SK-N-SH treated with all-trans-retinoic acid at 6 μM for 48 hours (cell line): ENCODE data around the gene PLEKHN1.
A peak's percentile ranks its signal among the peaks of the same experiment; 100 is the strongest.

ENCODE experiments used
- ATAC-seq: fragments of 200-7000 bp; cut with Tn5 transposase; 3 replicates; pipeline ENCODE4 v1.9.1; 2020; ENCODE audit warnings: mild to moderate bottlenecking, moderate library complexity
- ARNTL ChIP-seq: fragments of 450-650 bp; formaldehyde crosslinking; IDR thresholded peaks from 2 replicates; pipeline ENCODE4 v1.5.0; 2020; ENCODE audit warnings: low read depth, mild to moderate bottlenecking, moderate library complexity, borderline replicate concordance
- BACH2 ChIP-seq: fragments of 250-450 bp; sonication (Bioruptor Pico); IDR thresholded peaks from 2 replicates; pipeline ENCODE4 v1.9.0; 2021; ENCODE audit warnings: mild to moderate bottlenecking, borderline replicate concordance
- CSDC2 ChIP-seq: fragments of 250-450 bp; sonication (Bioruptor Pico); IDR thresholded peaks from 2 replicates; pipeline ENCODE4 v1.5.0; 2020; ENCODE audit warnings: mild to moderate bottlenecking, moderate library complexity
- ESRRG ChIP-seq: fragments of 250-450 bp; sonication (Bioruptor Pico); IDR thresholded peaks from 2 replicates; pipeline ENCODE4 v1.6.1; 2021; ENCODE audit warnings: mild to moderate bottlenecking
- GLIS3 ChIP-seq: fragments of 250-450 bp; sonication (Bioruptor Pico); IDR thresholded peaks from 2 replicates; pipeline ENCODE4 v1.5.0; 2020; ENCODE audit warnings: mild to moderate bottlenecking, moderate library complexity
- ISL1 ChIP-seq: fragments of 250-450 bp; sonication (Bioruptor Pico); IDR thresholded peaks from 2 replicates; pipeline ENCODE4 v2.1.2; 2022; ENCODE audit warnings: mild to moderate bottlenecking, moderate library complexity
- OSR1 ChIP-seq: fragments of 250-450 bp; sonication (Bioruptor Pico); IDR thresholded peaks from 2 replicates; pipeline ENCODE4 v1.8.0; 2022; ENCODE audit warnings: moderate library complexity, mild to moderate bottlenecking, inconsistent platforms
- PPARA ChIP-seq: fragments of 250-450 bp; sonication (Bioruptor Pico); IDR thresholded peaks from 2 replicates; pipeline ENCODE4 v1.5.0; 2020; ENCODE audit warnings: mild to moderate bottlenecking, borderline replicate concordance
- TCF4 ChIP-seq: fragments of 250-450 bp; sonication (Bioruptor Pico); IDR thresholded peaks from 2 replicates; pipeline ENCODE4 v1.8.0; 2021; ENCODE audit warnings: mild to moderate bottlenecking, moderate library complexity, borderline replicate concordance
- TOX ChIP-seq: fragments of 250-450 bp; sonication (Bioruptor Pico); IDR thresholded peaks from 2 replicates; pipeline ENCODE4 v1.8.0; 2021; ENCODE audit warnings: mild to moderate bottlenecking, moderate library complexity, borderline replicate concordance
- ZFP3 ChIP-seq: fragments of 250-450 bp; sonication (Bioruptor Pico); IDR thresholded peaks from 2 replicates; pipeline ENCODE4 v1.5.0; 2020; ENCODE audit warnings: mild to moderate bottlenecking, moderate library complexity
- ZFP30 ChIP-seq: fragments of 450-650 bp; formaldehyde crosslinking; IDR thresholded peaks from 2 replicates; pipeline ENCODE4 v1.5.0; 2022; ENCODE audit warnings: mild to moderate bottlenecking, moderate library complexity
- ZNF565 ChIP-seq: fragments of 450-650 bp; formaldehyde crosslinking; conservative IDR thresholded peaks from 2 replicates; pipeline ENCODE4 v1.5.0; 2020; ENCODE audit warnings: low read depth, mild to moderate bottlenecking, moderate library complexity
- ZNF70 ChIP-seq: fragments of 450-650 bp; formaldehyde crosslinking; IDR thresholded peaks from 2 replicates; pipeline ENCODE4 v1.5.0; 2020; ENCODE audit warnings: mild to moderate bottlenecking, moderate library complexity
- ZNF8 ChIP-seq: fragments of 450-650 bp; formaldehyde crosslinking; IDR thresholded peaks from 2 replicates; pipeline ENCODE4 v1.5.0; 2020; ENCODE audit warnings: mild to moderate bottlenecking, moderate library complexity
- TF ChIP-seq, protein P1 (sequence below): fragments of 250-450 bp; sonication (Bioruptor Pico); IDR thresholded peaks from 2 replicates; pipeline ENCODE4 v1.5.1; 2021; ENCODE audit warnings: mild to moderate bottlenecking, moderate library complexity
- TF ChIP-seq, protein P2 (sequence below): fragments of 250-450 bp; sonication (Bioruptor Pico); IDR thresholded peaks from 2 replicates; pipeline ENCODE4 v1.8.0; 2020; ENCODE audit warnings: mild to moderate bottlenecking, moderate library complexity, borderline replicate concordance
- TF ChIP-seq, protein P3 (sequence below): fragments of 250-450 bp; sonication (Bioruptor Pico); IDR thresholded peaks from 2 replicates; pipeline ENCODE4 v1.5.0; 2020; ENCODE audit warnings: mild to moderate bottlenecking, moderate library complexity
- TF ChIP-seq, protein P4 (sequence below): fragments of 250-450 bp; sonication (Bioruptor Pico); IDR thresholded peaks from 2 replicates; pipeline ENCODE4 v1.5.1; 2020; ENCODE audit warnings: low read depth, mild to moderate bottlenecking, moderate library complexity
- TF ChIP-seq, protein P5 (sequence below): fragments of 250-450 bp; sonication (Bioruptor Pico); IDR thresholded peaks from 2 replicates; pipeline ENCODE4 v1.8.0; 2021; ENCODE audit warnings: low read depth, mild to moderate bottlenecking, moderate library complexity, borderline replicate concordance

Gene PLEKHN1

DNA sequence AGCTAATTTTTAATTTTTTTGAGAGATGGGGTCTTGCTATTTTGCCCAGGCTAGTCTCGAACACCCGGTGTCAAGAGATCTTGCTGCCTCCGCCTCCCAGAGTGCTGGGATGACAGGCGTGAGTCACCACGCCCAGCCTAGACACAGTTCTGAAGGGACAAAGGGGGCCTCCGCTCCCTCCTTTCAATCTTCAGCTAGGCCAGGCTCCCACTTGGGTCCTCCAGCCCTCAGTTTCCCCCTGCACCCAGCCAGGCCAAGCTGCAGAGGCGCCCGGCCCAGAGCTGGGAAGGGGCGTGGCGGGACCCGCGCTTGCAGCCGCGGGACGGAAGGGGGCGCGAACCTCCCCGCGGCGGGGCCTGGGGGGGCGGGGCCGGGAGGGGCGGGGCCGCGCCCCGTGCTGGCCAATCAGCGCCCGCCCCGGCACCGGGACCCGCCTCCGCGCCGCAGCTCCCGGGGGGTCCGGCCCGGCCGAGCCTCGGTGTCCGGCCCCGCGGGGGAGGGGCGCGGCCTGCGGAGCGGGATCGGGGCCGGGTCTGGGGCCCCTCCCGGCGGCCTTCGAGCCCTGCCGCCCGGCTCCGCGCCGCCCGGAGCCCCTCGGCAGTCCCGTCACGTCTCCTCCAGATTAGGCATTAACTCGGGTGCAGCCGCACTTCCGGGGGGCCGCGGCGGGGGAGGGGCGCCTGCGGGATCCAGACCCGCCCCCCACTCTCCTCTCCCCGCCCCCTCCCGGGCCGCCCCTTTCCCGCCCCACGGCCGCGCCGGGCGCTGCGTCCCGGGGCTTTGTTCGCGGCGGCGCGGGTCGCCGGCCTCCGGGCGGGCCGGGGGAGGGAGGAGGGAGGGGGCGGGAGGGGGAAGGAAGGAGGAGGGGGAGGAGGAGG is 53.1 kb downstream of the PLEKHN1 start:
- TF ChIP-seq, protein P1, sequence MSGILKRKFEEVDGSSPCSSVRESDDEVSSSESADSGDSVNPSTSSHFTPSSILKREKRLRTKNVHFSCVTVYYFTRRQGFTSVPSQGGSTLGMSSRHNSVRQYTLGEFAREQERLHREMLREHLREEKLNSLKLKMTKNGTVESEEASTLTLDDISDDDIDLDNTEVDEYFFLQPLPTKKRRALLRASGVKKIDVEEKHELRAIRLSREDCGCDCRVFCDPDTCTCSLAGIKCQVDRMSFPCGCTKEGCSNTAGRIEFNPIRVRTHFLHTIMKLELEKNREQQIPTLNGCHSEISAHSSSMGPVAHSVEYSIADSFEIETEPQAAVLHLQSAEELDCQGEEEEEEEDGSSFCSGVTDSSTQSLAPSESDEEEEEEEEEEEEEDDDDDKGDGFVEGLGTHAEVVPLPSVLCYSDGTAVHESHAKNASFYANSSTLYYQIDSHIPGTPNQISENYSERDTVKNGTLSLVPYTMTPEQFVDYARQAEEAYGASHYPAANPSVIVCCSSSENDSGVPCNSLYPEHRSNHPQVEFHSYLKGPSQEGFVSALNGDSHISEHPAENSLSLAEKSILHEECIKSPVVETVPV (CRISPR knock-in tag) = no peak
- no peak for TF ChIP-seq ZNF565 (CRISPR knock-in tag)
- TF ChIP-seq, protein P2, sequence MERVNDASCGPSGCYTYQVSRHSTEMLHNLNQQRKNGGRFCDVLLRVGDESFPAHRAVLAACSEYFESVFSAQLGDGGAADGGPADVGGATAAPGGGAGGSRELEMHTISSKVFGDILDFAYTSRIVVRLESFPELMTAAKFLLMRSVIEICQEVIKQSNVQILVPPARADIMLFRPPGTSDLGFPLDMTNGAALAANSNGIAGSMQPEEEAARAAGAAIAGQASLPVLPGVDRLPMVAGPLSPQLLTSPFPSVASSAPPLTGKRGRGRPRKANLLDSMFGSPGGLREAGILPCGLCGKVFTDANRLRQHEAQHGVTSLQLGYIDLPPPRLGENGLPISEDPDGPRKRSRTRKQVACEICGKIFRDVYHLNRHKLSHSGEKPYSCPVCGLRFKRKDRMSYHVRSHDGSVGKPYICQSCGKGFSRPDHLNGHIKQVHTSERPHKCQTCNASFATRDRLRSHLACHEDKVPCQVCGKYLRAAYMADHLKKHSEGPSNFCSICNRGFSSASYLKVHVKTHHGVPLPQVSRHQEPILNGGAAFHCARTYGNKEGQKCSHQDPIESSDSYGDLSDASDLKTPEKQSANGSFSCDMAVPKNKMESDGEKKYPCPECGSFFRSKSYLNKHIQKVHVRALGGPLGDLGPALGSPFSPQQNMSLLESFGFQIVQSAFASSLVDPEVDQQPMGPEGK (CRISPR knock-in tag) = no peak
- no peak for TF ChIP-seq ZNF8 (CRISPR knock-in tag)
- TF ChIP-seq ISL1 = no peak
- TF ChIP-seq, protein P3, sequence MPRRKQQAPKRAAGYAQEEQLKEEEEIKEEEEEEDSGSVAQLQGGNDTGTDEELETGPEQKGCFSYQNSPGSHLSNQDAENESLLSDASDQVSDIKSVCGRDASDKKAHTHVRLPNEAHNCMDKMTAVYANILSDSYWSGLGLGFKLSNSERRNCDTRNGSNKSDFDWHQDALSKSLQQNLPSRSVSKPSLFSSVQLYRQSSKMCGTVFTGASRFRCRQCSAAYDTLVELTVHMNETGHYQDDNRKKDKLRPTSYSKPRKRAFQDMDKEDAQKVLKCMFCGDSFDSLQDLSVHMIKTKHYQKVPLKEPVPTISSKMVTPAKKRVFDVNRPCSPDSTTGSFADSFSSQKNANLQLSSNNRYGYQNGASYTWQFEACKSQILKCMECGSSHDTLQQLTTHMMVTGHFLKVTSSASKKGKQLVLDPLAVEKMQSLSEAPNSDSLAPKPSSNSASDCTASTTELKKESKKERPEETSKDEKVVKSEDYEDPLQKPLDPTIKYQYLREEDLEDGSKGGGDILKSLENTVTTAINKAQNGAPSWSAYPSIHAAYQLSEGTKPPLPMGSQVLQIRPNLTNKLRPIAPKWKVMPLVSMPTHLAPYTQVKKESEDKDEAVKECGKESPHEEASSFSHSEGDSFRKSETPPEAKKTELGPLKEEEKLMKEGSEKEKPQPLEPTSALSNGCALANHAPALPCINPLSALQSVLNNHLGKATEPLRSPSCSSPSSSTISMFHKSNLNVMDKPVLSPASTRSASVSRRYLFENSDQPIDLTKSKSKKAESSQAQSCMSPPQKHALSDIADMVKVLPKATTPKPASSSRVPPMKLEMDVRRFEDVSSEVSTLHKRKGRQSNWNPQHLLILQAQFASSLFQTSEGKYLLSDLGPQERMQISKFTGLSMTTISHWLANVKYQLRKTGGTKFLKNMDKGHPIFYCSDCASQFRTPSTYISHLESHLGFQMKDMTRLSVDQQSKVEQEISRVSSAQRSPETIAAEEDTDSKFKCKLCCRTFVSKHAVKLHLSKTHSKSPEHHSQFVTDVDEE = no peak
- TF ChIP-seq, protein P4, sequence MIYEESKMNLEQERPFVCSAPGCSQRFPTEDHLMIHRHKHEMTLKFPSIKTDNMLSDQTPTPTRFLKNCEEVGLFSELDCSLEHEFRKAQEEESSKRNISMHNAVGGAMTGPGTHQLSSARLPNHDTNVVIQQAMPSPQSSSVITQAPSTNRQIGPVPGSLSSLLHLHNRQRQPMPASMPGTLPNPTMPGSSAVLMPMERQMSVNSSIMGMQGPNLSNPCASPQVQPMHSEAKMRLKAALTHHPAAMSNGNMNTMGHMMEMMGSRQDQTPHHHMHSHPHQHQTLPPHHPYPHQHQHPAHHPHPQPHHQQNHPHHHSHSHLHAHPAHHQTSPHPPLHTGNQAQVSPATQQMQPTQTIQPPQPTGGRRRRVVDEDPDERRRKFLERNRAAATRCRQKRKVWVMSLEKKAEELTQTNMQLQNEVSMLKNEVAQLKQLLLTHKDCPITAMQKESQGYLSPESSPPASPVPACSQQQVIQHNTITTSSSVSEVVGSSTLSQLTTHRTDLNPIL = no peak
- no peak for TF ChIP-seq ARNTL
- no peak for TF ChIP-seq GLIS3 (CRISPR knock-in tag)
- no peak for TF ChIP-seq ZFP30 (CRISPR knock-in tag)
- no peak for TF ChIP-seq CSDC2
- TF ChIP-seq TOX (CRISPR knock-in tag) = no peak
- TF ChIP-seq PPARA = no peak
- no peak for TF ChIP-seq ZNF70 (CRISPR knock-in tag)
- no peak for TF ChIP-seq ESRRG
- ATAC-seq = peak; percentile 68

DNA sequence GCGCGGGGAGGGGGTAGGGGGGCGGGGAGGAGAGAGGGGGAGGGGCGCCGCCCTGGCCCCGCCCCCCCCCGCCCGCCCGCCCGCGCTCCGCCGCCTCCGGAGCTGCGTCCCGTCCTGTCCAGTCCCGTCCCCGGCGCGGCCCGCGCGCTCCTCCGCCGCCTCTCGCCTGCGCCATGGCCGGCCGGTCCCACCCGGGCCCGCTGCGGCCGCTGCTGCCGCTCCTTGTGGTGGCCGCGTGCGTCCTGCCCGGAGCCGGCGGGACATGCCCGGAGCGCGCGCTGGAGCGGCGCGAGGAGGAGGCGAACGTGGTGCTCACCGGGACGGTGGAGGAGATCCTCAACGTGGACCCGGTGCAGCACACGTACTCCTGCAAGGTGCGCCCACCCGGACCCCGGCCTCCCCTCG is 53.7 kb downstream of the PLEKHN1 start, which contains the start of gene AGRN:
Gene AGRN (plus strand): TSS at position 121 of the 405 bp plus-strand sequence. CDS start 53 bp downstream, at position 174.
- ATAC-seq = peak; percentile 30
- TF ChIP-seq ZNF565 (CRISPR knock-in tag) = no peak
- TF ChIP-seq ARNTL = no peak
- TF ChIP-seq ZFP3 = no peak
- TF ChIP-seq OSR1 = no peak
- TF ChIP-seq ZNF70 (CRISPR knock-in tag) = no peak
- TF ChIP-seq BACH2 (CRISPR knock-in tag) = no peak

DNA sequence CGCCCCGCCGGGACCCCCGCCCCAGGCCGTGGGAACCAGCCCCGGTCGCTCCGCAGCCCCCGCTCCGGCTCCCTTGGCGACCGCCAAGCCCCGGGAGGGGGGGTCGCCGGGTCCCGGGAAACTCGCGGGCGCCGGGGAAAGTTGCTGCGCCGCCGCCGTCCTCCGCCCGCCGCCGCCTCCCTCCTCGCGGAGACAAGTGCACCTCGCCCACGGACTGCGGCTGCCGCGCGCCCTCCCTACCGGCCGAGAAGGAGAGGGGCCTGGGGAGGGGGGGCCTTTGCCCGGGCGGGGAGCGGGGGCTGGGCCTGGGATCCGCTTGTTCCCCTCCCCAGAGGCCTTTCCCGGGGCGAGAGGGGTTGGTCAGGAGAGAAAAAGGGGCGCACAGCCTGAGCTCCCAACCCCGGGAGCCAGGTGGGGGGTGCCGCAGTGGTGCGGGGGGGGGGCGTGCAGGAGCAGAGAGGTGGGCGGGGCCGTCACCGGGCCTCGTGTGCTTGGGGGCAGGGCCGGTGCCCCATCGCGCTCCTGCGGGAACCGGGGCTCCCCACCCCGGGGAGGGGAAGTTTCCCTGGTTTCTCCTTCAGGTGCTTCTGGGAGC is 54.2 kb downstream of the PLEKHN1 start:
- TF ChIP-seq TOX (CRISPR knock-in tag) (no peak), ESRRG (no peak), ARNTL (no peak), ISL1 (no peak), ZFP30 (CRISPR knock-in tag) (no peak), BACH2 (CRISPR knock-in tag) (no peak), GLIS3 (CRISPR knock-in tag) (no peak), TCF4 (no peak), ZFP3 (no peak), CSDC2 (no peak)
- TF ChIP-seq, protein P4 = no peak
- TF ChIP-seq, protein P3 = no peak
- TF ChIP-seq, protein P5, sequence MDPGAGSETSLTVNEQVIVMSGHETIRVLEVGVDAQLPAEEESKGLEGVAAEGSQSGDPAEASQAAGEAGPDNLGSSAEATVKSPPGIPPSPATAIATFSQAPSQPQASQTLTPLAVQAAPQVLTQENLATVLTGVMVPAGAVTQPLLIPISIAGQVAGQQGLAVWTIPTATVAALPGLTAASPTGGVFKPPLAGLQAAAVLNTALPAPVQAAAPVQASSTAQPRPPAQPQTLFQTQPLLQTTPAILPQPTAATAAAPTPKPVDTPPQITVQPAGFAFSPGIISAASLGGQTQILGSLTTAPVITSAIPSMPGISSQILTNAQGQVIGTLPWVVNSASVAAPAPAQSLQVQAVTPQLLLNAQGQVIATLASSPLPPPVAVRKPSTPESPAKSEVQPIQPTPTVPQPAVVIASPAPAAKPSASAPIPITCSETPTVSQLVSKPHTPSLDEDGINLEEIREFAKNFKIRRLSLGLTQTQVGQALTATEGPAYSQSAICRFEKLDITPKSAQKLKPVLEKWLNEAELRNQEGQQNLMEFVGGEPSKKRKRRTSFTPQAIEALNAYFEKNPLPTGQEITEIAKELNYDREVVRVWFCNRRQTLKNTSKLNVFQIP = no peak
- peak; percentile 17 for ATAC-seq
